NCI-H345 (cell line): Measurements from ENCODE around the gene PITPNM3.
"Not testable (repeated sequence)": the region's sequence is repeated elsewhere in the genome, so short reads cannot be mapped to it uniquely, and the experiment has no call there.

Experiments
- DNase-seq: peaks from one replicate; lab custom pipeline; 2025; lab: John Stamatoyannopoulos, UW

The PITPNM3 gene

GRCh38 chr17:6501359-6501758 is 55.0 kb downstream of the PITPNM3 start:
- DNase-seq = no peak

- DNase-seq = no peak
Measured at GRCh38 chr17:6498901-6499540, 57.3 kb downstream of the PITPNM3 start.

- DNase-seq = no peak
Measured at GRCh38 chr17:6498356-6498755, 58.0 kb downstream of the PITPNM3 start.

DNA sequence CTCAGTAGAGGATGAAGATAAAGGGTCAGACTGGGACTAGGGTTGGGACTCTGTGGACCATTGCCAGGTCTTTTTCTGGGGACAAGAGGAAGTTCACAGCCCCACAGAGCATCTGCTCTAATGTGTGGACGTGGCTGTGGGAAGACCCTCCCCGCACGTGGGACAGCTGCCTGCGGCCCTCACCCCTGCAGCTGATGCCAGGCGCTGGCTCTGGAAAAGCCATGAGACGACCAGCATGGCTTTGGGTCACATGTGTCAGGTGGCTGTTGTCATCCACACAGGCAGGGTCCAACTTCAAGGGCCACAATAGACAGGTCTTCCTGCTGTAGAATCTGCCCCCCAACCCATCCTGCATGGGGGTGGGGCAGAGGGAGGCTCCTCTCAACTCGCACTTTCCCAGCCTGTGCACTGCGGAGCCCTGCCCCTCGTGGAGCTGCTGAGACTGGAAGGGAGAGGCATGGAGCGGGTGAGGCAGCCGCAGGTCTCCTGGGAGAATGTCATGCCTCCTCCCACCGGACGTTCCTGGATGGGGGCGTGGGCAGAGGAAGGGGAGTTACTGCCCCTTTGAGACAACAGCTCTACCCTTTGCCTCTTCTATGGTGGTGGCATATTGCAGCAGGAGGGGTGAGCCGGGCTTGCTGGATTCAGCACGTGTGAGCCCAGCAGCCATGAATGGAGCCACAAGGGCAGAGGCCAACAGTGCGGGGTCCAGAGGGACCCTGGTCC is 58.7 kb downstream of the PITPNM3 start:
- no peak for DNase-seq

- no peak for DNase-seq
Measured at GRCh38 chr17:6496640-6497441, 59.5 kb downstream of the PITPNM3 start.

- no peak for DNase-seq
Measured at GRCh38 chr17:6496116-6496481, 60.3 kb downstream of the PITPNM3 start.

GRCh38 chr17:6495450-6496115 is 60.8 kb downstream of the PITPNM3 start:
- DNase-seq = no peak

GRCh38 chr17:6494239-6494941 is 62.0 kb downstream of the PITPNM3 start:
- DNase-seq = no peak

- DNase-seq = no peak
Measured at GRCh38 chr17:6492892-6493674, 63.3 kb downstream of the PITPNM3 start.

DNA sequence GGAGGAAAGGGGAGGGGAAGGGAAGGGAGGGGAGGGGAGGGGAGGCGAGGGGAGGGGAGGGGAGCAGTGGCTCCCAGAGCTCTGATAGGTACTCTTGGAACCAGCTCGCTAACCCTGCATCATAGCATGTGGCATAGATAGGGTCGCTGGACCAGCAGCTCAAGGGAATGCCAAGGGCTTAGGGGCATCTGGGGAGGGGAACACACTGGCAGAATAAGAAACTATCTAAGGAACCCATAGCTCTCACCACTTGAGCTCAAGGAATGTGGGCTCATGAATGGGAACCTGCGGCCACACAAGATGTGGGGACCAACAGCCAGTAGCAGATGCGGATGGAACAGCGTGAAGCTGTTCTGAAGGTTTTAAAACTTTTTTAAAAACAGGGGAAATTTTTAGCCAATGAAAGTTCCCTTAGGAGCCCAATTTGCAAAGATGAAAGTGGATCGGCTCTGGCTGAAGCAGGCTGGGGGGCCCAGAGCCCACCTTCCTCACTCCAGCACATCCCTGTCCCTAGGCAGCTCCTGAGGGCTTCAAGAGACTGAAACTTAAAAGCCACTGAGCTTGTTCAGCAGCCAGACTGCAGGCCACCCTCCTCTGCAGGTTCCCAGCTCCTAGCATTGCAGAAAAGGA is 65.2 kb downstream of the PITPNM3 start:
- DNase-seq = no peak

GRCh38 chr17:6489016-6489550 is 67.3 kb downstream of the PITPNM3 start:
- no peak for DNase-seq

GRCh38 chr17:6488008-6488539 is 68.3 kb downstream of the PITPNM3 start:
- DNase-seq = no peak

GRCh38 chr17:6487251-6488007 is 68.9 kb downstream of the PITPNM3 start:
- DNase-seq = no peak

GRCh38 chr17:6485646-6486412 is 70.5 kb downstream of the PITPNM3 start:
- no peak for DNase-seq

GRCh38 chr17:6483507-6483906 is 72.8 kb downstream of the PITPNM3 start:
- DNase-seq = no peak

DNA sequence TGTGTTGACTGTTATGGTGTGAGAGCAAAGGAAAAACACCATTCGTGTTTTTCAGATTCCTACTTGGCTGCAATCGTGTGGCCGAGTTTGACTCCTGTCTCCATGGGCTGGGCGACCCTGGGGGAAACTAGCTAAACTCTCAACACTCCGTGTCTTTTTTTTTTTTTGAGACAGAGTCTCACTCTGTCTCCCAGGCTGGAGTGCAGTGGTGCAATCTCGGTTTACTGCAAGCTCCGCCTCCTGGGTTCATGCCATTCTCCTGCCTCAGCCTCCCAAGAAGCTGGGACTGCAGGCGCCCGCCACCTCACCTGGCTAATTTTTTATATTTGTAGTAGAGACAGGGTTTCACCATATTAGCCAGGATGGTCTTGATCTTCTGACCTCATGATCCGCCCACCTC is 73.6 kb downstream of the PITPNM3 start:
- not testable (repeated sequence) for DNase-seq

- DNase-seq = no peak
Measured at GRCh38 chr17:6482105-6482455, 74.3 kb downstream of the PITPNM3 start.

DNA sequence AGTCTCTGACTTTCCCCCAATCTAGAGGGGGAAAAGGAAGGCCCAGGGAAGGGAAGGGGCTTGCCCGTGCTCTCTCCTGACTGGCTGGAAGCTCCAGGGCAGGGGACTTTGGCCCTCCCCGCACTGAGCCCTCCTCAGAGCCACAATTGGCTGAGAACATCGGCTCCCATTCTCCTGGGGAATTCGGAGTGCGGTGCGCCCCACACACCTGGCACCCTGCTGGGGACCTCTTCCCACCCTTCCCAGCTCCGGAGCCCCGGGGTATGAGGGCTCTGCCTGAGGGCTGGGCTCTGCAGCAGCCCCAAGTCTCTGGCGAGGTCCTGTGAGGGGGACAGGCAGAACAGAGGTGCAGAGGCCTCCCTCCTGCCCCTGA is 76.1 kb downstream of the PITPNM3 start:
- DNase-seq = no peak
